Hepatocyte (in vitro differentiated cells): Measurements from ENCODE around the gene FAM120B. TPM values are rescaled to one million over a fixed set of nuclear protein-coding genes. Genes with fewer than 3 reads are reported as not detected.

ENCODE experiments used
- DNase-seq: peaks from one replicate; pipeline ENCODE4 v3.0.0-alpha.2; 2016; ENCODE audit warnings: low spot score
- H2AFZ ChIP-seq: fragments of 200-600 bp; sonication (generic); 2 replicates; pipeline ENCODE4 v1.6.0; 2016; ENCODE audit warnings: antibody characterized with exemption, mild to moderate bottlenecking
- H3K27ac ChIP-seq: fragments of 200-600 bp; sonication (generic); 2 replicates; pipeline ENCODE4 v1.5.1; 2016; ENCODE audit warnings: mild to moderate bottlenecking
- H3K27me3 ChIP-seq: fragments of 200-600 bp; sonication (generic); 2 replicates; pipeline ENCODE4 v1.6.1; 2016
- H3K36me3 ChIP-seq: fragments of 200-600 bp; sonication (generic); replicated peaks from 2 replicates; pipeline ENCODE4 v1.5.1; 2016; ENCODE audit warnings: low read depth; ENCODE audit not compliant: insufficient read depth
- H3K4me1 ChIP-seq: fragments of 200-600 bp; sonication (generic); 2 replicates; pipeline ENCODE4 v1.5.1; 2016; ENCODE audit warnings: mild to moderate bottlenecking, moderate library complexity; ENCODE audit not compliant: insufficient read depth
- H3K4me2 ChIP-seq: fragments of 200-600 bp; sonication (generic); 2 replicates; pipeline ENCODE4 v1.6.0; 2016
- H3K4me3 ChIP-seq: fragments of 200-600 bp; sonication (generic); 2 replicates; pipeline ENCODE4 v1.5.1; 2016; ENCODE audit warnings: mild to moderate bottlenecking
- H3K79me2 ChIP-seq: fragments of 200-600 bp; sonication (generic); 2 replicates; pipeline ENCODE4 v1.6.0; 2017; ENCODE audit warnings: mild to moderate bottlenecking
- H3K9me2 ChIP-seq: fragments of 200-600 bp; sonication (generic); replicated peaks from 2 replicates; pipeline ENCODE4 v1.6.0; 2017; ENCODE audit warnings: mild to moderate bottlenecking; ENCODE audit not compliant: insufficient read depth
- H3K9me3 ChIP-seq: fragments of 200-600 bp; sonication (generic); 2 replicates; pipeline ENCODE4 v1.5.1; 2016; ENCODE audit warnings: low read depth, mild to moderate bottlenecking
- H4K20me1 ChIP-seq: fragments of 200-600 bp; sonication (generic); 2 replicates; pipeline ENCODE4 v1.6.0; 2016; ENCODE audit warnings: mild to moderate bottlenecking; ENCODE audit not compliant: insufficient read depth, poor library complexity, severe bottlenecking
- CTCF ChIP-seq: fragments of 200-600 bp; sonication (generic); IDR thresholded peaks from 2 replicates; pipeline ENCODE4 v1.5.1; 2016; ENCODE audit warnings: antibody characterized with exemption, mild to moderate bottlenecking; ENCODE audit not compliant: poor library complexity
- EZH2 ChIP-seq: fragments of 200-600 bp; sonication (generic); IDR thresholded peaks from 2 replicates; pipeline ENCODE4 v1.6.1; 2016; ENCODE audit warnings: antibody characterized with exemption, mild to moderate bottlenecking, borderline replicate concordance
- EZH2phosphoT487 ChIP-seq: fragments of 200-600 bp; sonication (generic); IDR thresholded peaks from one replicate; pipeline ENCODE4 v1.6.1; 2018; ENCODE audit warnings: antibody characterized with exemption, mild to moderate bottlenecking, low read depth, moderate library complexity; ENCODE audit not compliant: unreplicated experiment, severe bottlenecking
- WGBS: methylation state at CpG from one replicate; pipeline ENCODE4 v1.1.6; 2016; ENCODE audit warnings: low lambda C conversion rate; ENCODE audit errors: missing lambda C conversion rate; 5-methylcytosine and 5-hydroxymethylcytosine counted together
- polyA plus RNA-seq: library from polyadenylated mRNA; unstranded; fragments of >200 nt; fragmentation: Nextera tagmentation; extraction: Ambion mirVana; gene quantifications from 2 replicates; pipeline ENCODE4 v1.2.1, GENCODE V29; 2016
- total RNA-seq: library from RNA; depleted of rRNA; stranded (reverse); fragments of >200 nt; gene quantifications from 2 replicates; pipeline ENCODE4 v1.2.3, GENCODE V29; 2014

Gene FAM120B
- total and polyA plus RNA-seq, 2 experiments from 2014 or later = 16.0 to 25.8 TPM

- DNase-seq = no peak
- no peak overlapping the region for H3K4me3 ChIP-seq
- H3K27me3 ChIP-seq = no peaks in the 10 kb centered on the region
- no peaks in the 10 kb centered on the region for H3K79me2 ChIP-seq
- H4K20me1 ChIP-seq = no peaks in the 10 kb centered on the region
- H3K27ac ChIP-seq = no peak overlapping the region
- 49% methylated on average over 3 of the region's 3 CpGs for WGBS
- no peak for TF ChIP-seq EZH2
- TF ChIP-seq CTCF = no peak
- no peak for TF ChIP-seq EZH2phosphoT487
- H3K9me3 ChIP-seq = no peaks in the 10 kb centered on the region
- H3K4me2 ChIP-seq = no peak overlapping the region
- no peaks in the 10 kb centered on the region for H3K9me2 ChIP-seq
- no peaks in the 10 kb centered on the region for H3K4me1 ChIP-seq
- no peak overlapping the region for H2AFZ ChIP-seq
- no peaks in the 10 kb centered on the region for H3K36me3 ChIP-seq
Observed at GRCh38 chr6:170403451-170403850, 96.9 kb downstream of the FAM120B start.

DNA sequence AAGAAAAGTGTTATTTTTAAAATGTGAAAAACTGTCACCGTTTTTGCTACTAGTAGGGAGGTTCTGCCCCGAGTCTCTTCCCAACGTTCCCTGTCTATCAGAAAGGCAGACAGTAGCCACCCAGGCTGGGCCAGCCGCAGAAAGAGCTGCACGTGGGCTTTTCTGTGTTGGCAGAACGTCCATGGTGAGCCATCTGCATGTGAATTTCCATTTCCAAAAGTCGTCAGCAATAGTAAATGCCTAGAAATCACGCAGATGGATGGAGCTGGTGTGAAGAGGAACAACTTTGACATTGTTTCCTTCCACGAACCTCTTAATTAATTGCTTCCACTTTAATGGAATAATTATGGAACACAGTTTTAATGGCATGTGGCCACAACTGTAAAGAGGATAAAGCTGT lies 97.5 kb downstream of the FAM120B start:
- Histone ChIP-seq H3K36me3 (no peaks in the 10 kb centered on the region), H3K27ac (no peak overlapping the region), H3K9me3 (no peaks in the 10 kb centered on the region), H3K79me2 (no peaks in the 10 kb centered on the region), H3K4me1 (no peaks in the 10 kb centered on the region), H4K20me1 (no peaks in the 10 kb centered on the region), H2AFZ (no peak overlapping the region), H3K4me2 (no peak overlapping the region), H3K4me3 (no peak overlapping the region), H3K9me2 (no peaks in the 10 kb centered on the region), H3K27me3 (no peaks in the 10 kb centered on the region)
- TF ChIP-seq EZH2 (no peak), CTCF (no peak), EZH2phosphoT487 (no peak)
- WGBS = 74% methylated on average over 9 of the region's 9 CpGs
- no peak for DNase-seq

DNA sequence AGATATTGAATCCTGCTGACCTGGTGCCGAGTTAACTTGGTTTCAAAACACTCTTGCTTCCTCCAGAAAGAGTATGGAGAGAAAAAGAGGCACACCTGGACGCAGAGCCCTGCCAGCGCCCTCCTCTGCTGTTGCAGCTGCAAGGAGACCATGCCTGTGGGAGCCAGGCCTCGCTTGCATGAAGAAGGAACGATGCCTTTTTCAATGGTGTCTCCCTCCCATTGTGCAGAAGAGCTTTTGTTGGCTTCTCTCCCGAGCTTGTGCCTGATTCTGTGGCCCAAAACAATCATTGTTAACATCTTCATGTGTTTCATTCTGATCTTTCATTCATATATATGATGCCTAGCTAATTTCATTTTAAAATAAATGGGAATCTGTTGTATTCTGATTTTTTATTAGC lies 98.1 kb downstream of the FAM120B start:
- H3K27me3 ChIP-seq = no peaks in the 10 kb centered on the region
- no peak overlapping the region for H3K4me3 ChIP-seq
- no peaks in the 10 kb centered on the region for H3K9me2 ChIP-seq
- no peaks in the 10 kb centered on the region for H3K36me3 ChIP-seq
- H3K9me3 ChIP-seq = no peaks in the 10 kb centered on the region
- no peaks in the 10 kb centered on the region for H3K4me1 ChIP-seq
- no peaks in the 10 kb centered on the region for H3K79me2 ChIP-seq
- H3K4me2 ChIP-seq = no peak overlapping the region
- 91% methylated on average over 6 of the region's 6 CpGs for WGBS
- no peak overlapping the region for H3K27ac ChIP-seq
- no peak for DNase-seq
- no peak overlapping the region for H2AFZ ChIP-seq
- no peaks in the 10 kb centered on the region for H4K20me1 ChIP-seq
- TF ChIP-seq CTCF (no peak), EZH2phosphoT487 (no peak), EZH2 (no peak)
